Effector memory CD4-positive, alpha-beta T cell (primary cell): ENCODE results near the gene SEMA3D.

Source experiments
- DNase-seq, 3 donors: peaks; one replicate each; pipeline ENCODE4 v3.0.0-alpha.2; 2020
- H3K27ac ChIP-seq: 2 replicates; pipeline ENCODE4 v1.7.0; 2013; ENCODE audit warnings: mild to moderate bottlenecking, low read length, moderate library complexity; ENCODE audit not compliant: insufficient read depth, poor library complexity, severe bottlenecking
- H3K27me3 ChIP-seq: replicated peaks from 2 replicates; pipeline ENCODE4 v1.7.0; 2013; ENCODE audit warnings: mild to moderate bottlenecking, low read length; ENCODE audit not compliant: insufficient read depth, control insufficient read depth, poor library complexity, severe bottlenecking
- H3K36me3 ChIP-seq: 2 replicates; pipeline ENCODE4 v1.7.0; 2013; ENCODE audit warnings: mild to moderate bottlenecking, low read length, moderate library complexity; ENCODE audit not compliant: control insufficient read depth, insufficient read depth
- H3K4me1 ChIP-seq: 2 replicates; pipeline ENCODE4 v1.7.0; 2013; ENCODE audit warnings: low read length, mild to moderate bottlenecking; ENCODE audit not compliant: control insufficient read depth, insufficient read depth, poor library complexity, severe bottlenecking
- H3K4me3 ChIP-seq: 2 replicates; pipeline ENCODE4 v1.7.0; 2013; ENCODE audit warnings: low read length, low read depth, mild to moderate bottlenecking; ENCODE audit not compliant: insufficient read depth, poor library complexity, severe bottlenecking
- H3K9me3 ChIP-seq: 2 replicates; pipeline ENCODE4 v1.7.0; 2013; ENCODE audit warnings: mild to moderate bottlenecking, low read length, moderate library complexity; ENCODE audit not compliant: control insufficient read depth

The SEMA3D gene

GRCh38 chr7:85220023-85220422 is 33.2 kb upstream of the SEMA3D start:
- Histone ChIP-seq H3K27me3 (no peaks in the 10 kb centered on the region), H3K27ac (no peak overlapping the region), H3K4me3 (no peak overlapping the region), H3K4me1 (no peaks in the 10 kb centered on the region), H3K9me3 (no peaks in the 10 kb centered on the region), H3K36me3 (no peaks in the 10 kb centered on the region)
- no peak for DNase-seq

GRCh38 chr7:85217085-85217484 is 30.2 kb upstream of the SEMA3D start:
- Histone ChIP-seq H3K27me3 (no peaks in the 10 kb centered on the region), H3K9me3 (no peaks in the 10 kb centered on the region), H3K27ac (no peak overlapping the region), H3K4me1 (no peaks in the 10 kb centered on the region), H3K36me3 (no peaks in the 10 kb centered on the region), H3K4me3 (no peak overlapping the region)
- no peak for DNase-seq

GRCh38 chr7:85215098-85215497 is 28.2 kb upstream of the SEMA3D start:
- no peak overlapping the region for H3K27ac ChIP-seq

GRCh38 chr7:85213500-85213899 is 26.6 kb upstream of the SEMA3D start:
- no peaks in the 10 kb centered on the region for H3K27me3 ChIP-seq

More at GRCh38 chr7:85215098-85215497, 28.2 kb upstream of the SEMA3D start:
- Histone ChIP-seq H3K9me3 (no peaks in the 10 kb centered on the region), H3K4me1 (no peaks in the 10 kb centered on the region), H3K4me3 (no peak overlapping the region), H3K27me3 (no peaks in the 10 kb centered on the region), H3K36me3 (no peaks in the 10 kb centered on the region)
- DNase-seq = no peak

GRCh38 chr7:85205754-85206153 is 18.9 kb upstream of the SEMA3D start:
- Histone ChIP-seq H3K27ac (no peak overlapping the region), H3K9me3 (no peaks in the 10 kb centered on the region)
- DNase-seq = no peak

More at GRCh38 chr7:85213500-85213899, 26.6 kb upstream of the SEMA3D start:
- H3K27ac ChIP-seq = no peak overlapping the region
- H3K4me3 ChIP-seq = no peak overlapping the region
- no peaks in the 10 kb centered on the region for H3K36me3 ChIP-seq
- no peak for DNase-seq
- H3K4me1 ChIP-seq = no peaks in the 10 kb centered on the region
- no peaks in the 10 kb centered on the region for H3K9me3 ChIP-seq

GRCh38 chr7:85204496-85204895 is 17.6 kb upstream of the SEMA3D start:
- DNase-seq = no peak
- Histone ChIP-seq H3K27me3 (no peaks in the 10 kb centered on the region), H3K27ac (no peak overlapping the region), H3K4me1 (no peaks in the 10 kb centered on the region), H3K9me3 (no peaks in the 10 kb centered on the region), H3K36me3 (no peaks in the 10 kb centered on the region), H3K4me3 (no peak overlapping the region)

More at GRCh38 chr7:85205754-85206153, 18.9 kb upstream of the SEMA3D start:
- Histone ChIP-seq H3K36me3 (no peaks in the 10 kb centered on the region), H3K4me3 (no peak overlapping the region), H3K4me1 (no peaks in the 10 kb centered on the region), H3K27me3 (no peaks in the 10 kb centered on the region)

- Histone ChIP-seq H3K36me3 (no peaks in the 10 kb centered on the region), H3K27me3 (no peaks in the 10 kb centered on the region), H3K9me3 (no peaks in the 10 kb centered on the region)
These were observed 17.2 kb upstream of the SEMA3D start for GRCh38 chr7:85204061-85204460.

GRCh38 chr7:85201209-85201608 is 14.4 kb upstream of the SEMA3D start:
- Histone ChIP-seq H3K36me3 (no peaks in the 10 kb centered on the region), H3K4me3 (no peak overlapping the region), H3K27me3 (no peaks in the 10 kb centered on the region), H3K4me1 (no peaks in the 10 kb centered on the region), H3K27ac (no peak overlapping the region), H3K9me3 (no peaks in the 10 kb centered on the region)
- DNase-seq = no peak

More at GRCh38 chr7:85204061-85204460, 17.2 kb upstream of the SEMA3D start:
- DNase-seq = no peak
- no peak overlapping the region for H3K4me3 ChIP-seq
- H3K27ac ChIP-seq = no peak overlapping the region
- H3K4me1 ChIP-seq = no peaks in the 10 kb centered on the region

- Histone ChIP-seq H3K9me3 (no peaks in the 10 kb centered on the region), H3K4me1 (no peaks in the 10 kb centered on the region), H3K36me3 (no peaks in the 10 kb centered on the region), H3K4me3 (no peak overlapping the region), H3K27me3 (no peaks in the 10 kb centered on the region), H3K27ac (no peak overlapping the region)
- no peak for DNase-seq
These were observed 9.8 kb upstream of the SEMA3D start for GRCh38 chr7:85196696-85197095.

GRCh38 chr7:85191383-85191782 is 4.5 kb upstream of the SEMA3D start:
- Histone ChIP-seq H3K27ac (no peak overlapping the region), H3K4me1 (no peaks in the 10 kb centered on the region), H3K4me3 (no peak overlapping the region), H3K9me3 (no peaks in the 10 kb centered on the region), H3K27me3 (no peaks in the 10 kb centered on the region), H3K36me3 (no peaks in the 10 kb centered on the region)
- no peak for DNase-seq
